HepG2 (cell line): ENCODE data around the gene SLX4. TPM values are rescaled to one million over a fixed set of nuclear protein-coding genes. Genes with fewer than 3 reads are reported as not detected.

Experiments
- ARNT2 ChIP-seq: sonication (generic); formaldehyde crosslinking; IDR thresholded peaks from 2 replicates; pipeline ENCODE4 v1.8.0; 2022; ENCODE audit warnings: mild to moderate bottlenecking, low read depth, missing genetic modification reagents, moderate library complexity
- GATAD1 ChIP-seq: IDR thresholded peaks from 2 replicates; pipeline ENCODE4 v1.6.1; 2016; ENCODE audit warnings: missing genetic modification reagents, missing compliant biosample characterization
- HNF1B ChIP-seq: sonication (generic); formaldehyde crosslinking; IDR thresholded peaks from 2 replicates; pipeline ENCODE4 v1.5.1; 2020; ENCODE audit warnings: mild to moderate bottlenecking, moderate library complexity, missing genetic modification reagents
- JARID2 ChIP-seq: sonication (generic); formaldehyde crosslinking; IDR thresholded peaks from 2 replicates; pipeline ENCODE4 v1.8.1; 2023; ENCODE audit warnings: missing genetic modification reagents, inconsistent platforms; ENCODE audit not compliant: insufficient replicate concordance
- SP140L ChIP-seq: sonication (generic); formaldehyde crosslinking; IDR thresholded peaks from 2 replicates; pipeline ENCODE4 v1.4.0; 2020; ENCODE audit warnings: missing genetic modification reagents, borderline replicate concordance
- TEAD3 ChIP-seq: optimal IDR thresholded peaks from 2 replicates; pipeline ENCODE3; 2016; ENCODE audit warnings: borderline replicate concordance
- TFAP4 ChIP-seq: sonication (generic); IDR thresholded peaks from 2 replicates; pipeline ENCODE4 v1.6.1; 2016; ENCODE audit warnings: low read depth, borderline replicate concordance
- ZNF232 ChIP-seq: sonication (generic); formaldehyde crosslinking; IDR thresholded peaks from 2 replicates; pipeline ENCODE4 v1.4.0; 2020; ENCODE audit warnings: missing genetic modification reagents, borderline replicate concordance
- ZNF501 ChIP-seq: sonication (generic); formaldehyde crosslinking; IDR thresholded peaks from 2 replicates; pipeline ENCODE4 v1.5.1; 2020; ENCODE audit warnings: mild to moderate bottlenecking, moderate library complexity, missing genetic modification reagents
- ZNF704 ChIP-seq: sonication (generic); formaldehyde crosslinking; IDR thresholded peaks from 2 replicates; pipeline ENCODE4 v1.8.1; 2023; ENCODE audit warnings: mild to moderate bottlenecking, inconsistent platforms, moderate library complexity, missing genetic modification reagents, borderline replicate concordance
- ZSCAN20 ChIP-seq: sonication (generic); formaldehyde crosslinking; IDR thresholded peaks from 2 replicates; pipeline ENCODE4 v1.4.0; 2020; ENCODE audit warnings: missing genetic modification reagents, mild to moderate bottlenecking, borderline replicate concordance
- polyA plus RNA-seq, 8 experiments: library from polyadenylated mRNA; depleted of rRNA in 3 of 8; stranded (reverse) in 7 of 8; unstranded in 1 of 8; fragments of >200 nt; fragmentation: Illumina TruSeq in 4 of 8; extraction: Trizol in 4 of 8; gene quantifications; 2 replicates each; pipeline versions ENCODE4 v1.2.1 to v1.2.3, GENCODE V29; 2011 to 2016; ENCODE audit warnings: low read depth in 4 of 8, missing spikeins in 1 of 8, mixed read lengths in 1 of 8; ENCODE audit not compliant: insufficient read depth in 1 of 8
- total RNA-seq, 5 experiments: library from RNA; depleted of rRNA; stranded (reverse); fragments of >200 nt; fragmentation: Illumina TruSeq; extraction: Trizol; gene quantifications; 2 replicates each; pipeline ENCODE4 v1.2.3, GENCODE V29; 2016; ENCODE audit warnings: low read depth in 1 of 5
- TF ChIP-seq, protein P1 (sequence below): sonication (generic); formaldehyde crosslinking; IDR thresholded peaks from one replicate; pipeline ENCODE4 v1.5.1; 2020; ENCODE audit warnings: mild to moderate bottlenecking, missing genetic modification reagents; ENCODE audit errors: not compliant biosample characterization
- TF ChIP-seq, protein P2 (sequence below): IDR thresholded peaks from 2 replicates; pipeline ENCODE4 v1.6.1; 2012; ENCODE audit warnings: inconsistent platforms
- TF ChIP-seq, protein P3 (sequence below): sonication (generic); formaldehyde crosslinking; IDR thresholded peaks from 2 replicates; pipeline ENCODE4 v1.5.0; 2020; ENCODE audit warnings: missing genetic modification reagents

SLX4 gene
- total and polyA plus RNA-seq, 2 of the 13 experiments (the other 11 are each of a cell fraction or from before 2014, with no cell fraction given): 1.1 to 3.6 TPM

DNA sequence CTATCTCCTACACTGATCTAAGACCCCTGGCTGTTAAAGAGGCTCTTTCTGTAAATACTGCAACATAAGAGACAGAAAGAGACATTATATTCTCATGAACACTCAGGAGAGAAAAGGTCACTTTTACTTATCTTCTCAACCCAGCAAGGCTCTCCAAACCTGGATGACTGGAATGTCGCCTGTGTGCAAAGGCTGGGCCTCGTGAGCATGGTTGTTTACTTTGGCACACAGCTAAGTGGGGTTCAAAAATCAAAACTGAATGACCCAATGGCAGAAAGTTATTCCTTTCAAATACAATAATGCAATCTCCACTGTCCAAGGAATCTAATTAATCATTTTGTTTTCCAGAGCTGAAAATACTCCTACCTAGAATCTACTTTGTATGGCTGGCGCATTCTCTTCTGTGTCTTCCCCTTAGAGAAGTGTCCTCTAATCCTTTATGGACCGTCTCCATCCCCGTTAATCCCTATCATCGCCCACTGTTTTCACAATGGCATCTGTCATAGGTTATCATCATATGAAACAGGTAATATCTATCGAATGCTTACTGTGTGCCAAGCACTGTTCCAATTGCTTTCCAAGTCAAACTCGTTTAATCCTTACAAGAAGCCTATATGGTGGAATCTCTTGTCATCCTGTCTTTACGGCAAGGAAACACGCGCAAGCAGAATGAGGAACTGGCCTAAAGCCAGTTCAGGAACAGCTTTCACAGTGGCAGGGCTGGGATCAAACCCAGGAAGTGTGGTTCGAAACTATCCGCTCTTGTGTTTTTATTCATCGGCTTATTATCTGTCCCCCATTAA, 1.3 kb downstream of the SLX4 start (continued):
- TF ChIP-seq ZNF704 (CRISPR knock-in tag) (no peak), ZSCAN20 (CRISPR knock-in tag) (no peak), JARID2 (CRISPR knock-in tag) (no peak), TFAP4 (no peak), HNF1B (no peak), ZNF501 (no peak), ARNT2 (CRISPR knock-in tag) (no peak), SP140L (CRISPR knock-in tag) (no peak), TEAD3 (CRISPR knock-in tag) (peak; percentile 78), GATAD1 (CRISPR knock-in tag) (no peak), ZNF232 (CRISPR knock-in tag) (no peak)
- TF ChIP-seq, protein P1, sequence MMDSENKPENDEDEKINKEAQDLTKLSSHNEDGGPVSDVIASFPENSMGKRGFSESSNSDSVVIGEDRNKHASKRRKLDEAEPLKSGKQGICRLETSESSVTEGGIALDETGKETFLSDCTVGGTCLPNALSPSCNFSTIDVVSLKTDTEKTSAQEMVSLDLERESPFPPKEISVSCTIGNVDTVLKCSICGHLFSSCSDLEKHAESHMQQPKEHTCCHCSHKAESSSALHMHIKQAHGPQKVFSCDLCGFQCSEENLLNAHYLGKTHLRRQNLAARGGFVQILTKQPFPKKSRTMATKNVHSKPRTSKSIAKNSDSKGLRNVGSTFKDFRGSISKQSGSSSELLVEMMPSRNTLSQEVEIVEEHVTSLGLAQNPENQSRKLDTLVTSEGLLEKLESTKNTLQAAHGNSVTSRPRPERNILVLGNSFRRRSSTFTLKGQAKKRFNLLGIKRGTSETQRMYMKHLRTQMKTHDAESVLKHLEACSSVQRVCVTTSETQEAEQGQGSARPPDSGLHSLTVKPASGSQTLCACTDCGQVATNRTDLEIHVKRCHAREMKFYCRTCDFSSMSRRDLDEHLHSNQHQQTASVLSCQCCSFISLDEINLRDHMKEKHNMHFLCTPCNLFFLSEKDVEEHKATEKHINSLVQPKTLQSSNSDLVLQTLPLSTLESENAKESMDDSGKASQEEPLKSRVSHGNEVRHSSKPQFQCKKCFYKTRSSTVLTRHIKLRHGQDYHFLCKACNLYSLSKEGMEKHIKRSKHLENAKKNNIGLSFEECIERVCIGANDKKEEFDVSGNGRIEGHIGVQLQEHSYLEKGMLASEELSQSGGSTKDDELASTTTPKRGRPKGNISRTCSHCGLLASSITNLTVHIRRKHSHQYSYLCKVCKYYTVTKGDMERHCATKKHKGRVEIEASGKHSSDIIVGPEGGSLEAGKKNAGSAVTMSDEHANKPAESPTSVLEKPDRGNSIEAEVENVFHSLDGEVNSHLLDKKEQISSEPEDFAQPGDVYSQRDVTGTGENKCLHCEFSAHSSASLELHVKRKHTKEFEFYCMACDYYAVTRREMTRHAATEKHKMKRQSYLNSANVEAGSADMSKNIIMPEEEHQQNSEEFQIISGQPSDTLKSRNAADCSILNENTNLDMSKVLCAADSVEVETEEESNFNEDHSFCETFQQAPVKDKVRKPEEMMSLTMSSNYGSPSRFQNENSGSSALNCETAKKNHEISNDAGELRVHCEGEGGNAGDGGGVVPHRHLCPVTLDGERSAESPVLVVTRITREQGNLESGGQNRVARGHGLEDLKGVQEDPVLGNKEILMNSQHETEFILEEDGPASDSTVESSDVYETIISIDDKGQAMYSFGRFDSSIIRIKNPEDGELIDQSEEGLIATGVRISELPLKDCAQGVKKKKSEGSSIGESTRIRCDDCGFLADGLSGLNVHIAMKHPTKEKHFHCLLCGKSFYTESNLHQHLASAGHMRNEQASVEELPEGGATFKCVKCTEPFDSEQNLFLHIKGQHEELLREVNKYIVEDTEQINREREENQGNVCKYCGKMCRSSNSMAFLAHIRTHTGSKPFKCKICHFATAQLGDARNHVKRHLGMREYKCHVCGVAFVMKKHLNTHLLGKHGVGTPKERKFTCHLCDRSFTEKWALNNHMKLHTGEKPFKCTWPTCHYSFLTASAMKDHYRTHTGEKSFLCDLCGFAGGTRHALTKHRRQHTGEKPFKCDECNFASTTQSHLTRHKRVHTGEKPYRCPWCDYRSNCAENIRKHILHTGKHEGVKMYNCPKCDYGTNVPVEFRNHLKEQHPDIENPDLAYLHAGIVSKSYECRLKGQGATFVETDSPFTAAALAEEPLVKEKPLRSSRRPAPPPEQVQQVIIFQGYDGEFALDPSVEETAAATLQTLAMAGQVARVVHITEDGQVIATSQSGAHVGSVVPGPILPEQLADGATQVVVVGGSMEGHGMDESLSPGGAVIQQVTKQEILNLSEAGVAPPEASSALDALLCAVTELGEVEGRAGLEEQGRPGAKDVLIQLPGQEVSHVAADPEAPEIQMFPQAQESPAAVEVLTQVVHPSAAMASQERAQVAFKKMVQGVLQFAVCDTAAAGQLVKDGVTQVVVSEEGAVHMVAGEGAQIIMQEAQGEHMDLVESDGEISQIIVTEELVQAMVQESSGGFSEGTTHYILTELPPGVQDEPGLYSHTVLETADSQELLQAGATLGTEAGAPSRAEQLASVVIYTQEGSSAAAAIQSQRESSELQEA (CRISPR knock-in tag): no peak
- TF ChIP-seq, protein P2, sequence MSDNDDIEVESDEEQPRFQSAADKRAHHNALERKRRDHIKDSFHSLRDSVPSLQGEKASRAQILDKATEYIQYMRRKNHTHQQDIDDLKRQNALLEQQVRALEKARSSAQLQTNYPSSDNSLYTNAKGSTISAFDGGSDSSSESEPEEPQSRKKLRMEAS: no peak; the same call in 1 of the 2 replicates
- TF ChIP-seq, protein P3, sequence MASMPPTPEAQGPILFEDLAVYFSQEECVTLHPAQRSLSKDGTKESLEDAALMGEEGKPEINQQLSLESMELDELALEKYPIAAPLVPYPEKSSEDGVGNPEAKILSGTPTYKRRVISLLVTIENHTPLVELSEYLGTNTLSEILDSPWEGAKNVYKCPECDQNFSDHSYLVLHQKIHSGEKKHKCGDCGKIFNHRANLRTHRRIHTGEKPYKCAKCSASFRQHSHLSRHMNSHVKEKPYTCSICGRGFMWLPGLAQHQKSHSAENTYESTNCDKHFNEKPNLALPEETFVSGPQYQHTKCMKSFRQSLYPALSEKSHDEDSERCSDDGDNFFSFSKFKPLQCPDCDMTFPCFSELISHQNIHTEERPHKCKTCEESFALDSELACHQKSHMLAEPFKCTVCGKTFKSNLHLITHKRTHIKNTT (CRISPR knock-in tag): no peak
